Lung (tissue), 16 donors: ENCODE data around the gene SPRR4. TPM values are rescaled to one million over a fixed set of nuclear protein-coding genes. Genes with fewer than 3 reads are reported as not detected.

ENCODE experiments used
- ATAC-seq: fragments of 200-7000 bp; cut with Tn5 transposase; one replicate; pipeline ENCODE4 v1.9.1; 2020; ENCODE audit warnings: moderate number of reproducible peaks; ENCODE audit not compliant: insufficient read depth, low FRiP score
- DNase-seq, 3 donors: peaks; one replicate each; pipeline ENCODE4 v3.0.0-alpha.2; 2013 to 2017
- H3K27ac ChIP-seq, 2 donors: one replicate each; pipeline ENCODE4 v1.5.1; 2013; ENCODE audit warnings: mild to moderate bottlenecking in 2 of 2, moderate library complexity in 2 of 2, control low read depth in 1 of 2, inconsistent platforms in 1 of 2, low read depth in 1 of 2, low read length in 1 of 2
- H3K27me3 ChIP-seq, 3 donors: one replicate each; pipeline ENCODE4 v1.5.1; 2013; ENCODE audit warnings: low read length in 2 of 3; ENCODE audit not compliant: control insufficient read depth in 3 of 3, insufficient read depth in 3 of 3
- H3K36me3 ChIP-seq, 4 donors: one replicate each; pipeline ENCODE4 v1.5.1; 2013; ENCODE audit warnings: low read length in 4 of 4, mild to moderate bottlenecking in 1 of 4, moderate library complexity in 1 of 4; ENCODE audit not compliant: control insufficient read depth in 4 of 4, insufficient read depth in 4 of 4
- H3K4me1 ChIP-seq, 5 donors: one replicate each; pipeline ENCODE4 v1.5.1; 2013; ENCODE audit warnings: low read length in 5 of 5, mild to moderate bottlenecking in 2 of 5, moderate library complexity in 1 of 5; ENCODE audit not compliant: control insufficient read depth in 5 of 5, insufficient read depth in 5 of 5
- H3K4me3 ChIP-seq: one replicate; pipeline ENCODE4 v1.5.1; 2013; ENCODE audit warnings: mild to moderate bottlenecking, control low read depth, moderate library complexity
- H3K9ac ChIP-seq, 2 donors: one replicate each; pipeline ENCODE4 v1.5.1; 2013; ENCODE audit warnings: low read length in 2 of 2, control low read depth in 1 of 2; ENCODE audit not compliant: insufficient read depth in 1 of 2
- H3K9me3 ChIP-seq, 4 donors: one replicate each; pipeline ENCODE4 v1.5.1; 2013; ENCODE audit warnings: low read length in 3 of 4, mild to moderate bottlenecking in 1 of 4, moderate library complexity in 1 of 4; ENCODE audit not compliant: control insufficient read depth in 4 of 4, insufficient read depth in 3 of 4
- CTCF ChIP-seq: IDR thresholded peaks from 2 replicates; pipeline ENCODE4 v1.5.1; 2012; ENCODE audit warnings: mild to moderate bottlenecking; ENCODE audit errors: control extremely low read depth, extremely low read depth
- WGBS, 2 donors: extraction: QIAGEN DNeasy Blood & Tissue Kit; methylation state at CpG; one replicate each; pipeline ENCODE4 v1.1.7; 2013; 5-methylcytosine and 5-hydroxymethylcytosine counted together
- long read RNA-seq, 5 donors: transcript quantifications; one replicate each; lab custom pipeline, GENCODE V29; 2026
- polyA plus RNA-seq, 2 donors: library from polyadenylated mRNA; stranded (reverse); fragments of 200-250 nt; gene quantifications; one replicate each; pipeline ENCODE4 v1.2.1, GENCODE V29; 2013
- total RNA-seq, 2 donors: library from RNA; depleted of rRNA in 1 of 2; stranded (reverse); fragments of >200 nt in 1 of 2; gene quantifications; one replicate each; pipeline ENCODE4 v1.2.1, GENCODE V29; 2014 to 2021
- donor health status: control.
- donor health status: control.
- donor health status: Bipolar disorder and iron deficiency.
- donor health status: healthy.
- donor health status: DM: yes; HTN: yes; CAD: no.

Gene SPRR4
- total RNA-seq (not detected), polyA plus RNA-seq (not detected)
- long read RNA-seq, donor 1: 0 reads
- long read RNA-seq, donor 2: 0 reads
- long read RNA-seq, donor 3: 0 reads
- long read RNA-seq, donor 4: 0 reads
- long read RNA-seq, donor 5: 0 reads

- Histone ChIP-seq H3K27ac (no peak within 1 kb of the TSS), H3K27me3 (peaks cover 0 to under 1% (median 0%) of the 10 kb centered on the region in 3 donors), H3K9me3 (peaks cover 0 to 6% (median 0%) of the 10 kb centered on the region in 4 donors), H3K4me1 (no peaks in the 10 kb centered on the region), H3K36me3 (no peaks in the 10 kb centered on the region), H3K4me3 (no peak within 1 kb of the TSS), H3K9ac (no peak within 1 kb of the TSS)
- WGBS, 2 donors: 85 to 90% methylated on average over 6 of the region's 6 CpGs
- ATAC-seq (no peak), DNase-seq (no peak)
- no peak for TF ChIP-seq CTCF
Measured at GRCh38 chr1:152970495-152970894, at the start of gene SPRR4. Gene SPRR4, plus strand, starts transcription at chr1:152970648. Its CDS starts 1,243 bp downstream, at chr1:152971891.

GRCh38 chr1:152924191-152924590, 46.3 kb upstream of the SPRR4 start:
- ATAC-seq (no peak), DNase-seq (no peak)
- no peak overlapping the region for H3K27ac ChIP-seq
- TF ChIP-seq CTCF: no peak
- H3K9ac ChIP-seq: no peak overlapping the region
- 56 to 58% methylated on average over 2 of the region's 2 CpGs for WGBS, 2 donors
- H3K4me3 ChIP-seq: no peak overlapping the region
- H3K9me3 ChIP-seq: peaks cover 0 to 5% (median 0%) of the 10 kb centered on the region in 4 donors
- no peaks in the 10 kb centered on the region for H3K4me1 ChIP-seq
- H3K36me3 ChIP-seq: no peaks in the 10 kb centered on the region
- no peaks in the 10 kb centered on the region for H3K27me3 ChIP-seq

- ATAC-seq: no peak
- WGBS, 2 donors: 75 to 76% methylated on average over 3 of the region's 3 CpGs
- no peak overlapping the region for H3K27ac ChIP-seq
Measured at GRCh38 chr1:152926091-152926490, 44.4 kb upstream of the SPRR4 start.

More at GRCh38 chr1:152926091-152926490, 44.4 kb upstream of the SPRR4 start:
- Histone ChIP-seq H3K9me3 (peaks cover 0 to 5% (median 0%) of the 10 kb centered on the region in 4 donors), H3K4me1 (no peaks in the 10 kb centered on the region), H3K27me3 (no peaks in the 10 kb centered on the region), H3K4me3 (no peak overlapping the region), H3K36me3 (no peaks in the 10 kb centered on the region), H3K9ac (no peak overlapping the region)
- DNase-seq: no peak
- no peak for TF ChIP-seq CTCF
